Measurements from ENCODE around the gene GTF2F2. TPM values are rescaled to one million over a fixed set of nuclear protein-coding genes. Genes with fewer than 3 reads are reported as not detected.

GTF2F2 gene
- total RNA-seq, 2 experiments from 2014 or later = 19.9 to 25.6 TPM

- Mint-ChIP-seq H3K4me1 (peaks cover 19% of the 10 kb centered on the region), H3K4me3 (no peak overlapping the region), H3K27ac (no peak overlapping the region), H3K9me3 (ENCODE audit: low read depth) (no peaks in the 10 kb centered on the region), H3K36me3 (ENCODE audit: low read depth) (no peaks in the 10 kb centered on the region), H3K27me3 (peaks cover 13% of the 10 kb centered on the region)
- POLR2A ChIA-PET = no interaction called here
- ATAC-seq (no peak), DNase-seq (no peak)
- CTCF ChIA-PET = interaction anchor here (1.1 to 5.6 kb wide), 5 partner anchors 9 to 277 kb away, joined by 3 to 88 read pairs (median 3); no protein-coding TSS in a partner anchor
- intact Hi-C loops (cut with DNase I, micrococcal nuclease) = loop anchor here in 1 of 2 experiments (10.0 kb wide), 1 partner anchor 1402 kb away; no protein-coding TSS in a partner anchor
Observed at GRCh38 chr13:45306966-45307365, 186.7 kb downstream of the GTF2F2 start.

- ChIA-PET POLR2A (no interaction called here), CTCF (interaction anchor here (0.6 to 5.6 kb wide), 7 partner anchors 12 to 524 kb away, joined by 3 to 88 read pairs (median 4); no protein-coding TSS in a partner anchor)
- H3K4me3 Mint-ChIP-seq = peak overlapping the region; percentile 68
- H3K36me3 Mint-ChIP-seq (ENCODE audit: low read depth) = no peaks in the 10 kb centered on the region
- intact Hi-C loops (cut with DNase I, micrococcal nuclease) = loop anchor here (2.0 kb wide), 4 partner anchors 20 to 392 kb away; partner anchors contain the start of gene TPT1 (in 1 of the 2)
- no peak for DNase-seq
- peaks cover 20% of the 10 kb centered on the region for H3K4me1 Mint-ChIP-seq
- peak overlapping the region; percentile 65 for H3K27ac Mint-ChIP-seq
- peaks cover 13% of the 10 kb centered on the region for H3K27me3 Mint-ChIP-seq
- no peak for ATAC-seq
- H3K9me3 Mint-ChIP-seq (ENCODE audit: low read depth) = no peaks in the 10 kb centered on the region
Observed at GRCh38 chr13:45310341-45311131, 190.2 kb downstream of the GTF2F2 start.

GRCh38 chr13:45314822-45315221, 194.5 kb downstream of the GTF2F2 start:
- Mint-ChIP-seq H3K36me3 (ENCODE audit: low read depth) (no peaks in the 10 kb centered on the region), H3K27me3 (peaks cover 6% of the 10 kb centered on the region), H3K4me3 (no peak overlapping the region), H3K27ac (no peak overlapping the region), H3K4me1 (peaks cover 16% of the 10 kb centered on the region), H3K9me3 (ENCODE audit: low read depth) (no peaks in the 10 kb centered on the region)
- ChIA-PET CTCF (interaction anchor here (0.6 kb wide), 1 partner anchor 9 kb away, joined by 3 read pairs; no protein-coding TSS in a partner anchor), POLR2A (no interaction called here)
- intact Hi-C loops (cut with DNase I, micrococcal nuclease) = no loop called here
- no peak for DNase-seq
- ATAC-seq = no peak

- POLR2A ChIA-PET = no interaction called here
- Mint-ChIP-seq H3K4me3 (no peak overlapping the region), H3K27ac (no peak overlapping the region), H3K36me3 (ENCODE audit: low read depth) (no peaks in the 10 kb centered on the region), H3K4me1 (peaks cover 15% of the 10 kb centered on the region), H3K27me3 (peaks cover 3% of the 10 kb centered on the region), H3K9me3 (ENCODE audit: low read depth) (no peaks in the 10 kb centered on the region)
- intact Hi-C loops (cut with DNase I, micrococcal nuclease) = no loop called here
- CTCF ChIA-PET = no interaction called here
- DNase-seq (no peak), ATAC-seq (no peak)
Observed at GRCh38 chr13:45315520-45316167, 195.3 kb downstream of the GTF2F2 start.

GRCh38 chr13:45316338-45316737, 196.0 kb downstream of the GTF2F2 start:
- Mint-ChIP-seq H3K36me3 (ENCODE audit: low read depth) (no peaks in the 10 kb centered on the region), H3K27ac (no peak overlapping the region), H3K4me3 (no peak overlapping the region), H3K4me1 (peaks cover 9% of the 10 kb centered on the region), H3K27me3 (peaks cover 2% of the 10 kb centered on the region), H3K9me3 (ENCODE audit: low read depth) (no peaks in the 10 kb centered on the region)
- POLR2A ChIA-PET = no interaction called here
- DNase-seq (no peak), ATAC-seq (no peak)
- intact Hi-C loops (cut with DNase I, micrococcal nuclease) = no loop called here
- CTCF ChIA-PET = no interaction called here

GRCh38 chr13:45316996-45317395, 196.7 kb downstream of the GTF2F2 start:
- Mint-ChIP-seq H3K36me3 (ENCODE audit: low read depth) (no peaks in the 10 kb centered on the region), H3K4me1 (peaks cover 6% of the 10 kb centered on the region), H3K27me3 (no peaks in the 10 kb centered on the region), H3K9me3 (ENCODE audit: low read depth) (no peaks in the 10 kb centered on the region), H3K27ac (no peak overlapping the region), H3K4me3 (no peak overlapping the region)
- DNase-seq = no peak
- no peak for ATAC-seq
- POLR2A ChIA-PET = no interaction called here
- intact Hi-C loops (cut with DNase I, micrococcal nuclease) = no loop called here
- CTCF ChIA-PET = no interaction called here

GRCh38 chr13:45320876-45321629, 200.7 kb downstream of the GTF2F2 start:
- Mint-ChIP-seq H3K9me3 (ENCODE audit: low read depth) (no peaks in the 10 kb centered on the region), H3K27ac (no peak overlapping the region), H3K4me1 (peaks cover 9% of the 10 kb centered on the region), H3K36me3 (ENCODE audit: low read depth) (no peaks in the 10 kb centered on the region), H3K27me3 (no peaks in the 10 kb centered on the region), H3K4me3 (no peak overlapping the region)
- DNase-seq (no peak), ATAC-seq (no peak)
- ChIA-PET POLR2A (no interaction called here), CTCF (interaction anchor here (1.2 to 1.5 kb wide), 2 partner anchors 143 to 274 kb away, joined by 3 read pairs; no protein-coding TSS in a partner anchor)
- intact Hi-C loops (cut with DNase I, micrococcal nuclease) = loop anchor here in 1 of 2 experiments (5.0 kb wide), 1 partner anchor 114 kb away; no protein-coding TSS in a partner anchor

GRCh38 chr13:45325806-45326205, 205.5 kb downstream of the GTF2F2 start:
- CTCF ChIA-PET = interaction anchor here (0.7 kb wide), 1 partner anchor 201 kb away, joined by 3 read pairs; no protein-coding TSS in a partner anchor

GRCh38 chr13:45327253-45327955, 207.1 kb downstream of the GTF2F2 start:
- Mint-ChIP-seq H3K36me3 (ENCODE audit: low read depth) (no peaks in the 10 kb centered on the region), H3K4me1 (peaks cover 46% of the 10 kb centered on the region), H3K9me3 (ENCODE audit: low read depth) (no peaks in the 10 kb centered on the region), H3K27ac (peak overlapping the region; percentile 15), H3K27me3 (no peaks in the 10 kb centered on the region), H3K4me3 (no peak overlapping the region)
- ChIA-PET POLR2A (no interaction called here), CTCF (no interaction called here)
- no peak for DNase-seq
- intact Hi-C loops (cut with DNase I, micrococcal nuclease) = no loop called here
- ATAC-seq = peak; percentile 37

More at GRCh38 chr13:45325806-45326205, 205.5 kb downstream of the GTF2F2 start:
- Mint-ChIP-seq H3K27me3 (no peaks in the 10 kb centered on the region), H3K4me1 (peaks cover 34% of the 10 kb centered on the region), H3K27ac (no peak overlapping the region), H3K36me3 (ENCODE audit: low read depth) (no peaks in the 10 kb centered on the region), H3K9me3 (ENCODE audit: low read depth) (no peaks in the 10 kb centered on the region), H3K4me3 (no peak overlapping the region)
- POLR2A ChIA-PET = interaction anchor here (0.7 to 1.4 kb wide), 2 partner anchors 12 to 717 kb away, joined by 3 read pairs; no protein-coding TSS in a partner anchor
- intact Hi-C loops (cut with DNase I, micrococcal nuclease) = no loop called here
- DNase-seq (no peak), ATAC-seq (no peak)

- Mint-ChIP-seq H3K27me3 (no peaks in the 10 kb centered on the region), H3K36me3 (ENCODE audit: low read depth) (peaks cover 5% of the 10 kb centered on the region), H3K9me3 (ENCODE audit: low read depth) (no peaks in the 10 kb centered on the region), H3K4me1 (peaks cover 58% of the 10 kb centered on the region), H3K27ac (no peak overlapping the region), H3K4me3 (no peak overlapping the region)
- intact Hi-C loops (cut with DNase I, micrococcal nuclease) = no loop called here
- ATAC-seq (no peak), DNase-seq (no peak)
- CTCF ChIA-PET = interaction anchor here (0.6 kb wide), 1 partner anchor 178 kb away, joined by 3 read pairs; no protein-coding TSS in a partner anchor
- POLR2A ChIA-PET = interaction anchor here (0.7 to 1.2 kb wide), 2 partner anchors 13 to 109 kb away, joined by 4 to 6 read pairs; no protein-coding TSS in a partner anchor
Observed at GRCh38 chr13:45328661-45329111, 208.4 kb downstream of the GTF2F2 start.
